Measurements from ENCODE around the gene EMC8.

Gene EMC8

DNA sequence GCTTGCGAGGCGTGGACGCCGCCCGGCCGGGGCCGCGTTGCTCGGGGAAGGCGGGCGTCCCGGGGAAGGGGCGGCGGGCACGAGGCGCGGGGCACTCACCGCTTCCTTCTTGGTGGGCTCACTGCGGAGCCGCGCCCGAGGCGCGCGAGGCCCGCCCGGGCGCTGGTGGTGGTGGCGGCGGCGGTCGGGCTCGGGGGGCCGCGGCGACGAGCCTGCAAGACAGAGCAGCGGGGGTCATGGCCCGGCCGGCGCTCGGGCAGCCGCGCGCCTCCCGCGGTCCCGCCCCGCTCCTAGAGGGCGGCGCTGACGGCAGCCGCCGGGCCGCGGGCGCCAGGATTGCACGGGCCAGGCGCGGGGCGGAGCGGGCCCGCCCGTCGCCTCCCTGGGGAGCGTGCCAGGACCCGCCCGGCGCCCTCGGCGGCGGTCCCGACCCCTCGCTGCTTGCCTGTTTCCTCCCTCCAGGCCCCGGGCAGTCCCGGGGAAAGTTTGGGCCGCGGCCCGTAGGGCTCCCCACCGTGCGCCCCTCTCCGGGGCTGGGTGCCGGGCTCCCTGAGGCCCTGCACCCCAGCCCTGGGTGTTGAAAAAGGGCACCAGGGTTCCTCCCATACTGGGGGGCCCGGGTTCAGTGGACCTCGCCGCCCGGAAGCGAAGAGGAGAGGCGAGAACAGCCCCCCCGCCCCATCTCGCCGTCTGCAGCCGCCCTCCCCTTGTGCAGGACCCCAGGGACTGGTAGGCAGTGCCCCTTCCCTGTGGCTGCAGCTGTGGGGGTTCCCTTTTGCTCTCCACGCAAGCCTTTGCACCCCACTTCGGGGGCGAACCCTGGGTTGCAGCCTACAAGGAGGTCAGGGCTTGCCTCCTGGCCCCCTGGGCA is 48.3 kb downstream of the EMC8 start, which contains the start of gene C16orf74 (continued):
- TF ChIP-seq, protein P1, sequence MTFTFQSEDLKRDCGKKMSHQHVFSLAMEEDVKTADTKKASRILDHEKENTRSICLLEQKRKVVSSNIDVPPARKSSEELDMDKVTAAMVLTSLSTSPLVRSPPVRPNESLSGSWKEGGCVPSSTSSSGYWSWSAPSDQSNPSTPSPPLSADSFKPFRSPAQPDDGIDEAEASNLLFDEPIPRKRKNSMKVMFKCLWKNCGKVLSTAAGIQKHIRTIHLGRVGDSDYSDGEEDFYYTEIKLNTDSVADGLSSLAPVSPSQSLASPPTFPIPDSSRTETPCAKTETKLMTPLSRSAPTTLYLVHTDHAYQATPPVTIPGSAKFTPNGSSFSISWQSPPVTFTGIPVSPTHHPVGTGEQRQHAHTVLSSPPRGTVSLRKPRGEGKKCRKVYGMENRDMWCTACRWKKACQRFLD (tag by site-specific recombination; IDR thresholded peaks at IDR 0.05): no peak
- no peak for TF ChIP-seq ZNF274 (IDR thresholded peaks at IDR 0.05; ENCODE audit: low read length)
- TF ChIP-seq ZNF274 (tag by site-specific recombination; IDR thresholded peaks at IDR 0.05; ENCODE audit: borderline replicate concordance): no peak
- TF ChIP-seq ZNF558 (tag by site-specific recombination; IDR thresholded peaks at IDR 0.05): no peak
- TF ChIP-seq ZIC2 (tag by site-specific recombination; IDR thresholded peaks at IDR 0.05): peak; percentile 75
- TF ChIP-seq ZNF404 (tag by site-specific recombination; IDR thresholded peaks at IDR 0.05): no peak
- TF ChIP-seq ZBTB8A (tag by site-specific recombination; IDR thresholded peaks at IDR 0.05): peak; percentile 65; the same call in 1 of the 2 replicates
- TF ChIP-seq ZNF610 (tag by site-specific recombination; IDR thresholded peaks at IDR 0.05; ENCODE audit: borderline replicate concordance): no peak
- no peak for TF ChIP-seq GLI2 (tag by site-specific recombination; IDR thresholded peaks at IDR 0.05; ENCODE audit: borderline replicate concordance, low read depth)
- no peak for TF ChIP-seq ZNF629 (tag by site-specific recombination; IDR thresholded peaks at IDR 0.05)
- TF ChIP-seq ZNF670 (tag by site-specific recombination; IDR thresholded peaks at IDR 0.05; ENCODE audit: low read depth): no peak
- no peak for TF ChIP-seq OVOL3 (tag by site-specific recombination; IDR thresholded peaks at IDR 0.05)
- no peak for TF ChIP-seq IKZF3 (tag by site-specific recombination; IDR thresholded peaks at IDR 0.05)
- no peak for TF ChIP-seq ZNF776 (tag by site-specific recombination; IDR thresholded peaks at IDR 0.05; ENCODE audit: borderline replicate concordance)
- TF ChIP-seq SP7 (tag by site-specific recombination; IDR thresholded peaks at IDR 0.05): 0 out of 2 replicates have a peak, but pooled peaks have one; percentile 17
- TF ChIP-seq ZNF423 (tag by site-specific recombination; IDR thresholded peaks at IDR 0.05): peak; percentile 59
- TF ChIP-seq ZNF24 (tag by site-specific recombination; IDR thresholded peaks at IDR 0.05): no peak
- TF ChIP-seq ZNF311 (tag by site-specific recombination; IDR thresholded peaks at IDR 0.05; ENCODE audit: borderline replicate concordance): no peak
- no peak for TF ChIP-seq ZNF571 (tag by site-specific recombination; IDR thresholded peaks at IDR 0.05)
- TF ChIP-seq ZFP41 (tag by site-specific recombination; IDR thresholded peaks at IDR 0.05; ENCODE audit: borderline replicate concordance): no peak
- peak; percentile 51 for TF ChIP-seq GLIS2 (tag by site-specific recombination; IDR thresholded peaks at IDR 0.05)
- TF ChIP-seq GLI4 (tag by site-specific recombination; IDR thresholded peaks at IDR 0.05): no peak
- no peak for TF ChIP-seq ZNF211 (tag by site-specific recombination; IDR thresholded peaks at IDR 0.05; ENCODE audit: low read depth)

DNA sequence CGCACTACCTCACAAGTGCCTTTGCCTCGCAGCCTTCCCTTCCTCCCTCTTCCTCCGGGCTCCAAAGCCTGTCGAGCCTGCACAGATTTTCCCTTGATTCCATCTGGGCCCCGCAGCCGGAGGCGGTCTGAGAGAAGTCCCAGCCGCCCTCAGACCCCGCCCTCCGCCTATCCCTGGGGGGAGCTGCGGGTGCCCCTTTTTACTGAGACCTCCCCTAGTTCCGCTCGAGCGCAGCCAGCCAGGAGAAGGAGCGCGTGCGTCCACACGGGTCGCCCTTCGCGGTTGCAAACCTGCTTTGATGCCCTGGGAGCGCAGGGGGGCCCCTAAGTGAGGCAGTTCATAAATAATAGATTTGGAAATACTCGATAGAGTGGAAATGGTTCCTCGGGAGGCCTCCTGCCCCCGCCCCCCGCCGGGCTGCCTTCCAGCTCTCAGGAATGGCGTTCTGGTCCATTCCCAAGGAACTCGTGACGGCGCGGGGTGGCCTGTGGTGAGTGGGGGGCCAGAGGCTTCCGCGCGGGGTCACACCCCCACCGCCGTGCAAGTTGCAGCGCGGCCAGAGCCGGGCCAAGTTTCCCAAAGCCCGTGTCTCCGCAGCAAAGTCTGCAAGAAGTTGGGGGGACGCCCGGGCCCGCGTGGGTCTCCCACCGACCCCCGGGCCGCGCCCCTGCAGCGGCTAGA is 49.1 kb downstream of the EMC8 start:
- POLR2A ChIA-PET: no interaction called here
- TF ChIP-seq ZNF670 (tag by site-specific recombination; IDR thresholded peaks at IDR 0.05; ENCODE audit: low read depth): no peak
- TF ChIP-seq, protein P2, sequence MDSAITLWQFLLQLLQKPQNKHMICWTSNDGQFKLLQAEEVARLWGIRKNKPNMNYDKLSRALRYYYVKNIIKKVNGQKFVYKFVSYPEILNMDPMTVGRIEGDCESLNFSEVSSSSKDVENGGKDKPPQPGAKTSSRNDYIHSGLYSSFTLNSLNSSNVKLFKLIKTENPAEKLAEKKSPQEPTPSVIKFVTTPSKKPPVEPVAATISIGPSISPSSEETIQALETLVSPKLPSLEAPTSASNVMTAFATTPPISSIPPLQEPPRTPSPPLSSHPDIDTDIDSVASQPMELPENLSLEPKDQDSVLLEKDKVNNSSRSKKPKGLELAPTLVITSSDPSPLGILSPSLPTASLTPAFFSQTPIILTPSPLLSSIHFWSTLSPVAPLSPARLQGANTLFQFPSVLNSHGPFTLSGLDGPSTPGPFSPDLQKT (IDR thresholded peaks at IDR 0.05; ENCODE audit: borderline replicate concordance, low read depth, low read length): no peak
- TF ChIP-seq GLIS2 (tag by site-specific recombination; IDR thresholded peaks at IDR 0.05): peak; percentile 92
- TF ChIP-seq ZBTB48 (tag by site-specific recombination; IDR thresholded peaks at IDR 0.05): peak; percentile 68; the same call in 1 of the 2 replicates
- TF ChIP-seq SP3 (tag by site-specific recombination; IDR thresholded peaks at IDR 0.05): peak; percentile 73
- TF ChIP-seq, protein P3, sequence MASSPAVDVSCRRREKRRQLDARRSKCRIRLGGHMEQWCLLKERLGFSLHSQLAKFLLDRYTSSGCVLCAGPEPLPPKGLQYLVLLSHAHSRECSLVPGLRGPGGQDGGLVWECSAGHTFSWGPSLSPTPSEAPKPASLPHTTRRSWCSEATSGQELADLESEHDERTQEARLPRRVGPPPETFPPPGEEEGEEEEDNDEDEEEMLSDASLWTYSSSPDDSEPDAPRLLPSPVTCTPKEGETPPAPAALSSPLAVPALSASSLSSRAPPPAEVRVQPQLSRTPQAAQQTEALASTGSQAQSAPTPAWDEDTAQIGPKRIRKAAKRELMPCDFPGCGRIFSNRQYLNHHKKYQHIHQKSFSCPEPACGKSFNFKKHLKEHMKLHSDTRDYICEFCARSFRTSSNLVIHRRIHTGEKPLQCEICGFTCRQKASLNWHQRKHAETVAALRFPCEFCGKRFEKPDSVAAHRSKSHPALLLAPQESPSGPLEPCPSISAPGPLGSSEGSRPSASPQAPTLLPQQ (tag by site-specific recombination; IDR thresholded peaks at IDR 0.05): peak; percentile 75
- peak; percentile 35; the same call in 1 of the 2 replicates for TF ChIP-seq ZNF777 (tag by site-specific recombination; IDR thresholded peaks at IDR 0.05; ENCODE audit: borderline replicate concordance)
- TF ChIP-seq KLF1 (tag by site-specific recombination; IDR thresholded peaks at IDR 0.05): peak; percentile 6; the same call in 1 of the 2 replicates
- no peak for TF ChIP-seq ZNF394 (tag by site-specific recombination; IDR thresholded peaks at IDR 0.05; ENCODE audit: borderline replicate concordance)
- TF ChIP-seq ZBTB17 (tag by site-specific recombination; IDR thresholded peaks at IDR 0.05): peak; percentile 60
- TF ChIP-seq, protein P4, sequence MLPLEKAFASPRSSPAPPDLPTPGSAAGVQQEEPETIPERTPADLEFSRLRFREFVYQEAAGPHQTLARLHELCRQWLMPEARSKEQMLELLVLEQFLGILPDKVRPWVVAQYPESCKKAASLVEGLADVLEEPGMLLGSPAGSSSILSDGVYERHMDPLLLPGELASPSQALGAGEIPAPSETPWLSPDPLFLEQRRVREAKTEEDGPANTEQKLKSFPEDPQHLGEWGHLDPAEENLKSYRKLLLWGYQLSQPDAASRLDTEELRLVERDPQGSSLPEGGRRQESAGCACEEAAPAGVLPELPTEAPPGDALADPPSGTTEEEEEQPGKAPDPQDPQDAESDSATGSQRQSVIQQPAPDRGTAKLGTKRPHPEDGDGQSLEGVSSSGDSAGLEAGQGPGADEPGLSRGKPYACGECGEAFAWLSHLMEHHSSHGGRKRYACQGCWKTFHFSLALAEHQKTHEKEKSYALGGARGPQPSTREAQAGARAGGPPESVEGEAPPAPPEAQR (tag by site-specific recombination; IDR thresholded peaks at IDR 0.05): no peak

More for the DNA sequence above, 49.1 kb downstream of the EMC8 start:
- H3K4me3 ChIP-seq (ENCODE audit: low read depth, low read length): peak overlapping the region; percentile 37
- no peaks in the 10 kb centered on the region for H3K9me3 ChIP-seq (ENCODE audit: control insufficient read depth, insufficient read depth, low read depth, low read length)
- peaks cover 5% of the 10 kb centered on the region; the same call in 1 of the 2 replicates for H3K4me1 ChIP-seq (ENCODE audit: control insufficient read depth, insufficient read depth, low read length)
- H3K36me3 ChIP-seq (ENCODE audit: control insufficient read depth in 2 of 2, insufficient read depth in 1 of 2, low read length in 2 of 2): no peaks in the 10 kb centered on the region
- CTCF ChIA-PET: interaction anchor here (1.3 kb wide), 1 partner anchor 32 kb away, joined by 5 read pairs; no protein-coding TSS in a partner anchor
- peak overlapping the region; percentile 70; the same call in 1 of the 2 replicates for H3K27ac ChIP-seq (ENCODE audit: extremely low read depth, low read depth, low read length)

Data from HEK293 (cell line).